ENCODE data around the gene NCOA7. TPM values are rescaled to one million over a fixed set of nuclear protein-coding genes. Genes with fewer than 3 reads are reported as not detected.

The NCOA7 gene
- total and polyA plus RNA-seq, 2 of the 8 experiments (the other 6 are each of a cell fraction or from before 2014, with no cell fraction given), result 2.6 to 10.7 TPM

GRCh38 chr6:125858427-125859320 lies 67.9 kb downstream of the NCOA7 start:
- no peaks in the 10 kb centered on the region for H3K9me3 ChIP-seq (ENCODE audit: insufficient read depth in 2 of 2, low read depth in 1 of 2, low read length in 1 of 2)
- H3K4me3 ChIP-seq (ENCODE audit: extremely low read depth in 1 of 4, insufficient read depth in 2 of 4, low read depth in 3 of 4, low read length in 4 of 4), result no peak overlapping the region
- H3K4me1 ChIP-seq (replicated peaks in 1 of 4; ENCODE audit: control insufficient read depth in 3 of 4, insufficient read depth in 4 of 4, low read length in 3 of 4), result no peaks in the 10 kb centered on the region
- no peak overlapping the region for H2BK120ac ChIP-seq (replicated peaks; ENCODE audit: low read depth, low read length)
- 0 out of 2 replicates have a peak, but pooled peaks cover 3% of the 10 kb centered on the region for H3K79me1 ChIP-seq (ENCODE audit: low read depth, low read length)
- H3K18ac ChIP-seq (ENCODE audit: extremely low read depth, low read length), result no peak overlapping the region
- H4K91ac ChIP-seq (replicated peaks; ENCODE audit: insufficient read length, low read length), result no peak overlapping the region
- H3K14ac ChIP-seq (ENCODE audit: insufficient read length), result no peak overlapping the region
- H2BK12ac ChIP-seq (ENCODE audit: low read depth, low read length), result no peak overlapping the region
- no peaks in the 10 kb centered on the region for H3K79me2 ChIP-seq (ENCODE audit: control insufficient read depth in 1 of 2, insufficient read depth in 2 of 2, low read length in 2 of 2)
- H3K27ac ChIP-seq (ENCODE audit: low read depth, low read length), result no peak overlapping the region
- H3K9ac ChIP-seq (replicated peaks in 1 of 4; ENCODE audit: extremely low read depth in 1 of 4, low read depth in 3 of 4, low read length in 3 of 4), result no peak overlapping the region
- peak; percentile 99 for FAIRE-seq
- no peaks in the 10 kb centered on the region for H3K23me2 ChIP-seq (ENCODE audit: low read depth, low read length)
- H3K36me3 ChIP-seq (ENCODE audit: control insufficient read depth in 2 of 4, insufficient read depth in 4 of 4, low read length in 3 of 4), result no peaks in the 10 kb centered on the region
- no peak overlapping the region for H4K8ac ChIP-seq (ENCODE audit: extremely low read depth, insufficient read depth, low read length)
- H3K4ac ChIP-seq (replicated peaks; ENCODE audit: insufficient read length, low read depth, low read length), result no peak overlapping the region
- ChIA-PET CTCF (ENCODE audit: partially characterized antibody) (interaction anchor here (0.5 to 3.4 kb wide), 35 partner anchors 9 to 760 kb away, joined by 3 to 70 read pairs (median 4); partner anchors contain the start of genes HINT3 and NCOA7), POLR2A (ENCODE audit: partially characterized antibody) (interaction anchor here (1.2 kb wide), 1 partner anchor 13 kb away, joined by 5 read pairs; no protein-coding TSS in a partner anchor)
- H2BK20ac ChIP-seq (ENCODE audit: low read length), result no peak overlapping the region
- H2BK15ac ChIP-seq (ENCODE audit: low read length), result no peak overlapping the region
- peak; percentile 68 to 69 for DNase-seq (ENCODE audit: low read depth in 1 of 2, low spot score in 2 of 2)
- H3K27me3 ChIP-seq (replicated peaks in 1 of 4; ENCODE audit: control insufficient read depth in 3 of 4, extremely low read depth in 1 of 4, insufficient read depth in 3 of 4, low read length in 3 of 4), result no peaks in the 10 kb centered on the region
- no peak overlapping the region for H3K23ac ChIP-seq (ENCODE audit: insufficient read length)
- no peak overlapping the region for H3K4me2 ChIP-seq (ENCODE audit: insufficient read depth in 1 of 2, low read depth in 2 of 2, low read length in 2 of 2)
- H2AFZ ChIP-seq (ENCODE audit: low read length), result no peak overlapping the region
- no peak overlapping the region for H3K56ac ChIP-seq (replicated peaks; ENCODE audit: insufficient read length, low read depth, low read length)
- H4K5ac ChIP-seq (ENCODE audit: insufficient read length, low read depth, low read length), result no peak overlapping the region
- peaks cover 0 to 1% of the 10 kb centered on the region in 2 experiments for H4K20me1 ChIP-seq (replicated peaks in 1 of 2; ENCODE audit: control insufficient read depth in 1 of 2, insufficient read depth in 2 of 2, low read length in 2 of 2)
- no peak overlapping the region for H2AK5ac ChIP-seq (ENCODE audit: low read depth, low read length)
- no peak overlapping the region for H2BK5ac ChIP-seq (ENCODE audit: low read depth, low read length)
- 25% methylated on average over 6 of the region's 7 CpGs; no CpG with 5 or more reads in 1 of the 2 experiments for WGBS, 2 experiments (ENCODE audit: extremely low coverage in 1 of 2, insufficient coverage in 1 of 2, insufficient read length in 1 of 2, insufficient replicate concordance in 2 of 2, low coverage in 1 of 2, low lambda C conversion rate in 2 of 2, missing lambda C conversion rate in 1 of 2)
- TF ChIP-seq RFX5 (IDR thresholded peaks at IDR 0.05; ENCODE audit: borderline replicate concordance, low read depth, low read length) (no peak), KDM1A (IDR thresholded peaks at IDR 0.05; ENCODE audit: borderline replicate concordance, low read length) (no peak), NANOG (IDR thresholded peaks at IDR 0.05; ENCODE audit: insufficient read depth, low read depth, low read length, poor library complexity, severe bottlenecking) (no peak), TCF12 (IDR thresholded peaks at IDR 0.05; ENCODE audit: low read depth, low read length) (no peak), HDAC6 (IDR thresholded peaks at IDR 0.05; ENCODE audit: low read depth, low read length) (no peak), BRCA1 (IDR thresholded peaks at IDR 0.05; ENCODE audit: low read depth, low read length) (no peak), USF2 (IDR thresholded peaks at IDR 0.05; ENCODE audit: low read length) (no peak), KDM5A (IDR thresholded peaks at IDR 0.05; ENCODE audit: low read length) (no peak)
